Activated CD4-positive, alpha-beta T cell treated with anti-CD3 and anti-CD28 coated beads, Interleukin-2, Interleukin-4, amounts not matched to agents 100 ng/mL and 50 ng/mL, durations not matched to agents 16 hours and 8 hours (primary cell): ENCODE results near the gene PLA2G4B.

Source experiments
- DNase-seq: peaks from one replicate; pipeline ENCODE4 v3.0.0-alpha.2; 2020; ENCODE audit warnings: low spot score

Gene PLA2G4B

DNA sequence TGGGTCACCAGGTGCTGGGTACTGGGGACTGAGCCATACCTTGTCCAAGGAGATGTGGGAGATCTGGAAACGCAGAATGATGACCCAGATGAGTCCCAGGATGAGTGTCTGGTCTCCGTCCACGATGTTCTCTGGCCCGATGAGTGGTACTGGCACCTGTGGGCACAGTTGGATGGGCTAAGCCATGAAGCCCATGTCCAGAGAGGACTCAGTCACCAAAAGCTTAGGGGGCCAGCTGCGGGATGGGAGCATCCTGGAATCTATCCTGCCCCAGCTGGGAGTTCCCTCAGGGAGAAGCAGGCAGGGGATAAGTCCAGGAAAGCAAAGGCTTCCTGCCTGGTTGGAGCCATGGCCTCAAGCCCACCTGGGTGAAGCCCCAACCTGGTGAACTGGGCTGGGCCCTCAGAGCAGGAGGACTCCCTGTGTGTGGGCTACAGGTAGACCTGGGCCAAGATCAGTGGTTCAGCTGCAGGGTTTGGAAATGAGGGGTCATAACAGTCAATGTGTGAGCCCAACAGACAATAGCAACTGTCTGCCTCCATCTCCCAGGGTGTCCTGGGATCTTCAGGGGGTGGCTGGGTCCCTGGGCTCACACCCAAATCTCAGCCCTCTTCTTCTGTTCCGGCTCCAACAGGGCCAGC is 51.5 kb downstream of the PLA2G4B start:
- no peak for DNase-seq

DNA sequence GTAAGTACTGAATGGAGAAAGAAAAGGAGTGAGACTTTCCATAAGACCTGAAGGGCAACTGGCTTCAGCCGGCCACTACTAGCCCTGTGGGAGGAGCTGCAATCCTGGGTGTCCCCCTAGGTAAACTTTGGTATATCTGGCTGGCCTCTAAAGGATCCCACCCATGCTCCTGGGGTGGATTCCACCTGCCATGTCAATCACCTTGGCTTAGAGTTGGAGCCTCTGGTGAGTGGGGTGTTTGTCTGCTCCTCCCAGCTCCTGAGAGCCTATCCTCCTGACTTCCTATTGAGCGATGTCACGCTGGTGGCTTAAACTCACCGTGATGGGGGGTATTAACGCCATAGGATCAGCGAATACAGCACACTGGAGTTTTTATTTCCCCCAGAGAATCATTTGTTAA is 52.6 kb downstream of the PLA2G4B start:
- no peak for DNase-seq

GRCh38 chr15:41891946-41892345 is 53.3 kb downstream of the PLA2G4B start:
- no peak for DNase-seq

GRCh38 chr15:41892621-41893421 is 54.2 kb downstream of the PLA2G4B start:
- no peak for DNase-seq

GRCh38 chr15:41893422-41894250 is 55.0 kb downstream of the PLA2G4B start, which contains the start of gene SPTBN5:
SPTBN5 (minus strand) TSS chr15:41894053; CDS start chr15:41893497, 556 bp downstream.
- no peak for DNase-seq

DNA sequence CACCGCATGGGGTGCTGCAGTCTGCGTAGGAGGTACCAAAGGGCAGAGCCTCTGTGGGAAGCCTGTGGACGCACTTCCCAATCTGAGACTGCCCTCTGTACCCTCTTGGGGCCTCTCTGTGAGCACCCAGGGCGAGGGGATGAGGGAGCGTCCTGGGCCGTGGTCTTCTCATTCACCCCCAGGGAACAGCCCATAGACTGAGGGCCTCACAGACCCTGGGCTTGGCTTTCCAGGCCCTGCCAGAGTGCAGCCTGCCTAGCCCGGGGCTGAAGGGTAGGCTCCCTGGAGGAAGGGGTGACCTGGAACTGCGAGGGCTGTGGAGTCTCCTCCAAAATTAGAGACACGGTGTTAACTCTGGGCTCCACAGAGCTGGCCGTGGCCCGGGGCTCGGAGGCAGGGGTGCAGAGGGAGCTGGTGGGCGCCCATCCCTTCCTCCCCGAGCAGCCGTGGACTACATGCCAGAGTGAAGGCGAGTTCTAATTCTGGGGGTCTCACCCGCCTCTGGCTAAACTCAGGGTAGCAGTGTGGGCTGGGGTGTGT is 55.7 kb downstream of the PLA2G4B start:
- DNase-seq, result no peak

- DNase-seq, result peak; percentile 79
These were observed 56.3 kb downstream of the PLA2G4B start for GRCh38 chr15:41894791-41895463.

- DNase-seq, result no peak
These were observed 56.8 kb downstream of the PLA2G4B start for GRCh38 chr15:41895491-41895890.

- DNase-seq, result no peak
These were observed 57.3 kb downstream of the PLA2G4B start for GRCh38 chr15:41895957-41896356.

DNA sequence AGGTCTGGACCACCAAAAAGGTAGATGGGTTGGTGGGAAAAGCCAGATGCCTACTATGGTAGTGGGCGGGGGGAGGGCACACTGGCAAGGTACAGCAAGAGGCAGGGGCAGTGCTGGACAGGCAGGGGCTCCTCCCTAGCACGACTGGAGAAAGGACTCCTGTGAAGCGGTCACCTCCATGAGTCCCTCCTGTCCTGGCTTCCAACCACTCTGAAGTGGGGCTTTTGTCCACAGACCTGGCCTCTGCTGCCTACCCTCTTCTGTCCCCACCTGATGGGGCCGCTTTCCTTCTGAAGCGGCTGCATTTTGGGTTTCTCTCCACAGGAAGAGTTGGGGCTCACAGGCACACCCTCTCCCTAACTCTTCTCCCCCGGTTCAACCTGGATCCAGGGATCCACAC is 57.9 kb downstream of the PLA2G4B start:
- DNase-seq, result no peak

DNA sequence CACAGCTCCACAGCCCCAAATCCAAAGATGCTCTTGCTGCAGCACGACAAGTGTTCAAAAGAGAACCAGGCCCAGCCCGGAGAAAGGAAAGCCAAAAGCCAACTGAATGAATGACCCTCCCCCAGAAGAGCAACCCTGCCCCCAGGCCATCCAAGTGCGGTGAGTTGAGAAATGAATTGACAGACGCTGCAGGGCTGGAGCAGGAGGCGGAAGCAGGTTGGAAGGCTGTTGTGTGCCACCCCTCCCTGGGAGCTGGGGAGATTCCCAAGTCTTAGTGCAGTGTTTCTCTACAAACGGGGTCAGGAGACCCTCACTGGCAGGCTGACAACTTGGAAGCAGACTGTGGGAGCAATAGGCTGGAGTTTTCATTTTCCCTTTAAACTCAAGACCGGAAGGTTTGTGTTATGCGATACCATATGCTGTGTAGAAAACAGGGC is 58.7 kb downstream of the PLA2G4B start:
- DNase-seq, result no peak
